Activated CD4-positive, alpha-beta T cell treated with anti-CD3 and anti-CD28 coated beads, Interleukin-2, amount 10 ng/mL, durations not matched to agents 7 days and 5 days (primary cell): ENCODE results near the gene DSTN. TPM values are rescaled to one million over a fixed set of nuclear protein-coding genes. Genes with fewer than 3 reads are reported as not detected.

ENCODE experiments used
- CTCF ChIA-PET: fragments of 350-600 bp; sonication (Branson Sonifier 250); formaldehyde crosslinking; loops from one replicate; lab custom pipeline; 2021; ENCODE audit warnings: antibody characterized with exemption; lab: Charles Lee
- POLR2A ChIA-PET: fragments of 350-600 bp; sonication (Branson Sonifier 250); formaldehyde crosslinking; loops from one replicate; lab custom pipeline; 2021; ENCODE audit warnings: antibody characterized with exemption; lab: Charles Lee
- DNase-seq: peaks from one replicate; pipeline ENCODE4 v3.0.0-alpha.2; 2020
- H3K27ac Mint-ChIP-seq: one replicate; pipeline ENCODE4 v1.8.0; 2021; ENCODE audit warnings: mild to moderate bottlenecking, moderate library complexity, mixed read lengths
- H3K27me3 Mint-ChIP-seq: one replicate; pipeline ENCODE4 v1.8.0; 2021; ENCODE audit warnings: mixed read lengths
- H3K36me3 Mint-ChIP-seq: one replicate; pipeline ENCODE4 v1.8.0; 2021; ENCODE audit warnings: low read depth, mixed read lengths
- H3K4me1 Mint-ChIP-seq: one replicate; pipeline ENCODE4 v1.8.0; 2021; ENCODE audit warnings: mixed read lengths
- H3K4me3 Mint-ChIP-seq: one replicate; pipeline ENCODE4 v1.8.0; 2021; ENCODE audit warnings: mild to moderate bottlenecking, moderate library complexity, mixed read lengths
- H3K9me3 Mint-ChIP-seq: one replicate; pipeline ENCODE4 v1.8.0; 2021; ENCODE audit warnings: mixed read lengths
- total RNA-seq, 2 experiments: library from RNA; stranded (reverse); gene quantifications; one replicate each; pipeline ENCODE4 v1.2.3, GENCODE V29; 2021

Gene DSTN
- total RNA-seq, 2 experiments from 2014 or later, result 77.4 to 83.3 TPM

DNA sequence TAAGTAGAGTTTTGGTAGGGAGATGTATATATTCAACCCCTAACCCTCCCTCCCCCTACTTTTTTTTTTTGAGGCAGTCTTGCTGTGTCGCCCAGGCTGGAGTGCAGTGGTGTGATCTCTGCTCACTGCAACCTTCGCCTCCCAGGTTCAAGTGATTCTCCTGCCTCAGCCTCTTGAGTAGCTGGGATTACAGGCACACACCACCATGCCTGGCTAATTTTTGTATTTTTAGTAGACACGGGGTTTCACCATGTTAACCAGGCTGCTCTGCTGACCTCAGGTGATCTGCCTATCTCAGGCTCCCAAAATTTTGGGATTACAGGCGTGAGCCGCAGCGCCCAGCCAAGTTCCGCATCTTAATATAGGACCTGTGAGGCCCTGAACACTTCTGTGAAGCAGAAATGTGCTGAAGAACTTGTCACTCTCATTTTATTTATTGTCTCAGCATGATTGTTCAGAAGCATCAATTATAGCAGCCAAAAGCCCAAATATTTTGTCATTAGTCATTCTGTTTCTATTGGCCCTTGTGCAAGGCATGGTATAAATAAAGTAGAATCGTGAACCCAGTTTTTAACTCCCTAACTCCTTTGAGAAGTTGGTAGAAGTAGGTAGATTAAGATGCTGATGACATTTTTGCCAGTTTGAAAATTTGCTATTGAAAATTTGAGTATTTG is 19.4 kb downstream of the DSTN start:
- H3K27ac Mint-ChIP-seq, result no peak overlapping the region
- POLR2A ChIA-PET, result no interaction called here
- no peaks in the 10 kb centered on the region for H3K9me3 Mint-ChIP-seq
- CTCF ChIA-PET, result interaction anchor here (1.0 to 1.3 kb wide), 3 partner anchors 19 to 93 kb away, joined by 3 to 6 read pairs (median 3); partner anchors contain the start of genes DSTN and RRBP1
- no peak overlapping the region for H3K4me3 Mint-ChIP-seq
- H3K36me3 Mint-ChIP-seq, result peaks cover 7% of the 10 kb centered on the region
- H3K27me3 Mint-ChIP-seq, result no peaks in the 10 kb centered on the region
- no peak for DNase-seq
- H3K4me1 Mint-ChIP-seq, result peaks cover 4% of the 10 kb centered on the region

DNA sequence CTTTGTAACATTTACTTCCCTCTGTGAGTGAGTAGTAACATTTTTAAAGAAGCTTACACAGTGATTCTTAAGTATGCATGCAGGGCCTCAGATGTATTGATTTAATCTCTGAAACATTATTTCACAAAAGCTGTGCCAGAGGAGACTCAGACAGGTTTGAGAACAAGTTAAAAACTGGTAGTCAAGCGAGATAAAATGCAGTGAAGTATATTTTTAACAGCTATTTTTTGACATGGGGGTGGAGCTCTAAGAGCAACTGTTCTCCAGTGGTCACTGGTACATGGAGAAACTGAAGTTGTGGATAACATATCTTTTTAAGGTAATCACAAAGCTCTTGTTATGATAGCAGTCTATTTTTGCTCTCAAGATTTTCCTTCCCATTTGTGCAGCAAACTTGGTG is 20.4 kb downstream of the DSTN start:
- no peaks in the 10 kb centered on the region for H3K27me3 Mint-ChIP-seq
- CTCF ChIA-PET, result interaction anchor here (0.9 to 1.3 kb wide), 3 partner anchors 13 to 60 kb away, joined by 3 to 6 read pairs (median 3); partner anchors contain the start of gene DSTN
- DNase-seq, result no peak
- POLR2A ChIA-PET, result no interaction called here
- peaks cover 4% of the 10 kb centered on the region for H3K4me1 Mint-ChIP-seq
- peaks cover 7% of the 10 kb centered on the region for H3K36me3 Mint-ChIP-seq
- H3K27ac Mint-ChIP-seq, result no peak overlapping the region
- H3K4me3 Mint-ChIP-seq, result no peak overlapping the region
- H3K9me3 Mint-ChIP-seq, result no peaks in the 10 kb centered on the region

GRCh38 chr20:17593902-17594301 is 24.0 kb downstream of the DSTN start:
- Mint-ChIP-seq H3K4me1 (peaks cover 3% of the 10 kb centered on the region), H3K36me3 (peaks cover 15% of the 10 kb centered on the region), H3K4me3 (no peak overlapping the region), H3K27ac (no peak overlapping the region), H3K9me3 (no peaks in the 10 kb centered on the region), H3K27me3 (no peaks in the 10 kb centered on the region)
- POLR2A ChIA-PET, result no interaction called here
- no peak for DNase-seq
- CTCF ChIA-PET, result interaction anchor here (0.6 kb wide), 1 partner anchor 24 kb away, joined by 3 read pairs; the partner anchor contains the start of gene DSTN

GRCh38 chr20:17594443-17594842 is 24.6 kb downstream of the DSTN start:
- peaks cover 15% of the 10 kb centered on the region for H3K36me3 Mint-ChIP-seq
- ChIA-PET CTCF (interaction anchor here (0.6 kb wide), 2 partner anchors 25 to 125 kb away, joined by 3 read pairs; partner anchors contain the start of gene DSTN), POLR2A (no interaction called here)
- no peak for DNase-seq
- peaks cover 3% of the 10 kb centered on the region for H3K4me1 Mint-ChIP-seq
- H3K4me3 Mint-ChIP-seq, result no peak overlapping the region
- H3K9me3 Mint-ChIP-seq, result no peaks in the 10 kb centered on the region
- no peak overlapping the region for H3K27ac Mint-ChIP-seq
- H3K27me3 Mint-ChIP-seq, result no peaks in the 10 kb centered on the region

- peaks cover 19% of the 10 kb centered on the region for H3K36me3 Mint-ChIP-seq
- ChIA-PET CTCF (interaction anchor here (1.0 kb wide), 1 partner anchor 25 kb away, joined by 3 read pairs; no protein-coding TSS in a partner anchor), POLR2A (no interaction called here)
- no peak overlapping the region for H3K4me3 Mint-ChIP-seq
- H3K4me1 Mint-ChIP-seq, result no peaks in the 10 kb centered on the region
- no peak for DNase-seq
- no peaks in the 10 kb centered on the region for H3K27me3 Mint-ChIP-seq
- H3K27ac Mint-ChIP-seq, result no peak overlapping the region
- H3K9me3 Mint-ChIP-seq, result no peaks in the 10 kb centered on the region
Measured at GRCh38 chr20:17595856-17596255, 26.0 kb downstream of the DSTN start.

- DNase-seq, result no peak
- Mint-ChIP-seq H3K4me1 (peaks cover 8% of the 10 kb centered on the region), H3K27ac (no peak overlapping the region), H3K36me3 (peaks cover 21% of the 10 kb centered on the region), H3K27me3 (no peaks in the 10 kb centered on the region), H3K4me3 (no peak overlapping the region), H3K9me3 (no peaks in the 10 kb centered on the region)
- POLR2A ChIA-PET, result no interaction called here
- CTCF ChIA-PET, result no interaction called here
Measured at GRCh38 chr20:17598013-17598550, 28.2 kb downstream of the DSTN start.

GRCh38 chr20:17601957-17602356 is 32.1 kb downstream of the DSTN start:
- no peak overlapping the region for H3K4me3 Mint-ChIP-seq
- ChIA-PET POLR2A (no interaction called here), CTCF (interaction anchor here (1.6 kb wide), 1 partner anchor 9 kb away, joined by 4 read pairs; no protein-coding TSS in a partner anchor)
- peaks cover 8% of the 10 kb centered on the region for H3K4me1 Mint-ChIP-seq
- DNase-seq, result no peak
- H3K36me3 Mint-ChIP-seq, result peaks cover 25% of the 10 kb centered on the region
- H3K27ac Mint-ChIP-seq, result no peak overlapping the region
- H3K27me3 Mint-ChIP-seq, result no peaks in the 10 kb centered on the region
- no peaks in the 10 kb centered on the region for H3K9me3 Mint-ChIP-seq

- POLR2A ChIA-PET, result no interaction called here
Measured at GRCh38 chr20:17602493-17602892, 32.6 kb downstream of the DSTN start.

GRCh38 chr20:17605131-17605660 is 35.3 kb downstream of the DSTN start:
- Mint-ChIP-seq H3K36me3 (peaks cover 40% of the 10 kb centered on the region), H3K4me3 (no peak overlapping the region), H3K9me3 (no peaks in the 10 kb centered on the region), H3K27ac (peak overlapping the region; percentile 46), H3K4me1 (peaks cover 24% of the 10 kb centered on the region), H3K27me3 (no peaks in the 10 kb centered on the region)
- no peak for DNase-seq
- ChIA-PET POLR2A (no interaction called here), CTCF (interaction anchor here (0.7 to 1.4 kb wide), 2 partner anchors 13 to 360 kb away, joined by 3 to 4 read pairs; no protein-coding TSS in a partner anchor)

More at GRCh38 chr20:17602493-17602892, 32.6 kb downstream of the DSTN start:
- peaks cover 26% of the 10 kb centered on the region for H3K36me3 Mint-ChIP-seq
- no peaks in the 10 kb centered on the region for H3K9me3 Mint-ChIP-seq
- CTCF ChIA-PET, result interaction anchor here (1.6 kb wide), 1 partner anchor 8 kb away, joined by 4 read pairs; no protein-coding TSS in a partner anchor
- DNase-seq, result no peak
- H3K27ac Mint-ChIP-seq, result no peak overlapping the region
- peaks cover 8% of the 10 kb centered on the region for H3K4me1 Mint-ChIP-seq
- no peak overlapping the region for H3K4me3 Mint-ChIP-seq
- no peaks in the 10 kb centered on the region for H3K27me3 Mint-ChIP-seq

- no peaks in the 10 kb centered on the region for H3K27me3 Mint-ChIP-seq
- POLR2A ChIA-PET, result no interaction called here
- no peaks in the 10 kb centered on the region for H3K9me3 Mint-ChIP-seq
- no peak overlapping the region for H3K4me3 Mint-ChIP-seq
- no peak overlapping the region for H3K27ac Mint-ChIP-seq
- peaks cover 35% of the 10 kb centered on the region for H3K36me3 Mint-ChIP-seq
- no peak for DNase-seq
- CTCF ChIA-PET, result interaction anchor here (0.7 to 1.4 kb wide), 3 partner anchors 12 to 359 kb away, joined by 3 to 4 read pairs (median 3); no protein-coding TSS in a partner anchor
- H3K4me1 Mint-ChIP-seq, result peaks cover 32% of the 10 kb centered on the region
Measured at GRCh38 chr20:17606001-17606400, 36.1 kb downstream of the DSTN start.

- H3K4me1 Mint-ChIP-seq, result peaks cover 42% of the 10 kb centered on the region
- H3K27ac Mint-ChIP-seq, result peak overlapping the region; percentile 96
- POLR2A ChIA-PET, result no interaction called here
- H3K4me3 Mint-ChIP-seq, result no peak overlapping the region
- H3K36me3 Mint-ChIP-seq, result peaks cover 28% of the 10 kb centered on the region
- no peaks in the 10 kb centered on the region for H3K27me3 Mint-ChIP-seq
- CTCF ChIA-PET, result interaction anchor here (1.3 kb wide), 1 partner anchor 9 kb away, joined by 4 read pairs; no protein-coding TSS in a partner anchor
- no peak for DNase-seq
- H3K9me3 Mint-ChIP-seq, result no peaks in the 10 kb centered on the region
Measured at GRCh38 chr20:17608701-17609497, 39.0 kb downstream of the DSTN start.

GRCh38 chr20:17609811-17610377 is 40.0 kb downstream of the DSTN start:
- Mint-ChIP-seq H3K4me1 (peaks cover 42% of the 10 kb centered on the region), H3K9me3 (no peaks in the 10 kb centered on the region), H3K4me3 (peak overlapping the region; percentile 41), H3K27ac (peak overlapping the region; percentile 96), H3K36me3 (peaks cover 22% of the 10 kb centered on the region), H3K27me3 (no peaks in the 10 kb centered on the region)
- CTCF ChIA-PET, result interaction anchor here (0.6 to 2.0 kb wide), 7 partner anchors 8 to 364 kb away, joined by 3 to 7 read pairs (median 4); no protein-coding TSS in a partner anchor
- no peak for DNase-seq
- POLR2A ChIA-PET, result interaction anchor here (0.6 to 1.0 kb wide), 2 partner anchors 39 to 40 kb away, joined by 3 to 4 read pairs; partner anchors contain the start of gene DSTN
